Ectodermal cell (in vitro differentiated cells): ENCODE data around the gene SULT4A1.

Experiments used
- H3K27ac ChIP-seq: 2 replicates; pipeline ENCODE4 v1.7.0; 2013; ENCODE audit warnings: mild to moderate bottlenecking, low read depth, low read length; ENCODE audit not compliant: insufficient read depth, poor library complexity, severe bottlenecking
- H3K27me3 ChIP-seq: 2 replicates; pipeline ENCODE4 v1.7.0; 2013; ENCODE audit warnings: mild to moderate bottlenecking, low read length; ENCODE audit not compliant: insufficient read depth, control insufficient read depth, poor library complexity, severe bottlenecking
- H3K36me3 ChIP-seq: one replicate; pipeline ENCODE4 v1.7.0; 2013; ENCODE audit warnings: low read length; ENCODE audit not compliant: control insufficient read depth, insufficient read depth
- H3K4me1 ChIP-seq: one replicate; pipeline ENCODE4 v1.7.0; 2013; ENCODE audit warnings: low read length; ENCODE audit not compliant: control insufficient read depth, insufficient read depth
- H3K4me3 ChIP-seq: 2 replicates; pipeline ENCODE4 v1.7.0; 2013; ENCODE audit warnings: low read depth, low read length, control low read depth; ENCODE audit not compliant: insufficient read depth
- H3K9me3 ChIP-seq: 2 replicates; pipeline ENCODE4 v1.7.0; 2013; ENCODE audit warnings: mild to moderate bottlenecking, low read length, moderate library complexity; ENCODE audit not compliant: control insufficient read depth
- WGBS, 2 experiments: methylation state at CpG; one replicate each; pipeline ENCODE4 v1.1.7; 2013; ENCODE audit warnings: missing lambda C conversion rate in 2 of 2; 5-methylcytosine and 5-hydroxymethylcytosine counted together

The SULT4A1 gene

GRCh38 chr22:43823353-43823908 lies 38.9 kb downstream of the SULT4A1 start:
- H3K36me3 ChIP-seq: no peaks in the 10 kb centered on the region
- WGBS, 2 experiments: 53 to 56% methylated on average over 13 of the region's 13 CpGs
- H3K4me1 ChIP-seq: peaks cover 10% of the 10 kb centered on the region
- no peaks in the 10 kb centered on the region for H3K27me3 ChIP-seq
- H3K4me3 ChIP-seq: no peak overlapping the region
- no peak overlapping the region for H3K27ac ChIP-seq
- no peaks in the 10 kb centered on the region for H3K9me3 ChIP-seq

GRCh38 chr22:43821606-43822425 lies 40.5 kb downstream of the SULT4A1 start:
- Histone ChIP-seq H3K27ac (no peak overlapping the region), H3K4me3 (no peak overlapping the region)

GRCh38 chr22:43820651-43821305 lies 41.5 kb downstream of the SULT4A1 start:
- Histone ChIP-seq H3K27me3 (no peaks in the 10 kb centered on the region), H3K36me3 (no peaks in the 10 kb centered on the region), H3K27ac (no peak overlapping the region), H3K4me1 (peaks cover 10% of the 10 kb centered on the region), H3K4me3 (no peak overlapping the region), H3K9me3 (no peaks in the 10 kb centered on the region)
- 84 to 86% methylated on average over 18 of the region's 18 CpGs for WGBS, 2 experiments

More at GRCh38 chr22:43821606-43822425, 40.5 kb downstream of the SULT4A1 start:
- Histone ChIP-seq H3K36me3 (no peaks in the 10 kb centered on the region), H3K4me1 (peaks cover 10% of the 10 kb centered on the region), H3K9me3 (no peaks in the 10 kb centered on the region), H3K27me3 (no peaks in the 10 kb centered on the region)
- 91% methylated on average over 22 of the region's 22 CpGs for WGBS, 2 experiments

- H3K4me1 ChIP-seq: peaks cover 10% of the 10 kb centered on the region
- WGBS, 2 experiments: 90 to 91% methylated on average over 13 of the region's 13 CpGs
- H3K27me3 ChIP-seq: no peaks in the 10 kb centered on the region
- no peaks in the 10 kb centered on the region for H3K36me3 ChIP-seq
- H3K4me3 ChIP-seq: no peak overlapping the region
- no peaks in the 10 kb centered on the region for H3K9me3 ChIP-seq
- no peak overlapping the region for H3K27ac ChIP-seq
Observed at GRCh38 chr22:43819931-43820640, 42.2 kb downstream of the SULT4A1 start.

GRCh38 chr22:43819421-43819921 lies 42.8 kb downstream of the SULT4A1 start:
- Histone ChIP-seq H3K9me3 (no peaks in the 10 kb centered on the region), H3K36me3 (no peaks in the 10 kb centered on the region), H3K4me3 (no peak overlapping the region), H3K27me3 (no peaks in the 10 kb centered on the region), H3K27ac (no peak overlapping the region), H3K4me1 (peaks cover 10% of the 10 kb centered on the region)
- 96 to 97% methylated on average over 12 of the region's 12 CpGs for WGBS, 2 experiments

GRCh38 chr22:43818981-43819380 lies 43.3 kb downstream of the SULT4A1 start:
- WGBS, 2 experiments: 95 to 96% methylated on average over 11 of the region's 11 CpGs
- Histone ChIP-seq H3K4me1 (peaks cover 10% of the 10 kb centered on the region), H3K9me3 (no peaks in the 10 kb centered on the region), H3K4me3 (no peak overlapping the region), H3K36me3 (no peaks in the 10 kb centered on the region), H3K27me3 (no peaks in the 10 kb centered on the region), H3K27ac (no peak overlapping the region)

DNA sequence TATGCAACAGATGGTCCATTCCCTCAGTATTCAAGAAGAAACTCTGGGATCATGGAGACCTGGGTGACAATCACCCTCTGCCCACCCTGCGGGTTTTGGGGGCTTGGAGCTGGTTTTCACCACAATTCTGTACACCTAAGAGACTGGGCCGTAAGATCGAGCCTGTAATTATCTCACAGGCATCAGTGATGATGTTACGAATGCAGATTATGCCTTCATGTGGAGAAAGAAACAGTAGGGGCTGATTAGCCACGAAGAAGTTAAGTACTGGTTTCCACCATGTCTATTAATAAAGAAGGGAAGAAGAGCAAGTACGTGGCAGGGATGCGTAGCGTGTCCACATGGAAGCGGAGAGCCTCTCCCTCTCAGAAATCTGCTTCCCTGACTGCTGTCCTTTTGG lies 44.9 kb downstream of the SULT4A1 start:
- Histone ChIP-seq H3K4me1 (peaks cover 4% of the 10 kb centered on the region), H3K27me3 (no peaks in the 10 kb centered on the region), H3K4me3 (no peak overlapping the region), H3K36me3 (no peaks in the 10 kb centered on the region), H3K27ac (no peak overlapping the region), H3K9me3 (no peaks in the 10 kb centered on the region)
- WGBS, 2 experiments: 95% methylated on average over 9 of the region's 9 CpGs

GRCh38 chr22:43814264-43814663 lies 48.0 kb downstream of the SULT4A1 start:
- H3K27ac ChIP-seq: no peak overlapping the region
- peaks cover 4% of the 10 kb centered on the region for H3K4me1 ChIP-seq
- 92 to 94% methylated on average over 5 of the region's 5 CpGs for WGBS, 2 experiments
- no peaks in the 10 kb centered on the region for H3K36me3 ChIP-seq
- H3K4me3 ChIP-seq: no peak overlapping the region
- no peaks in the 10 kb centered on the region for H3K27me3 ChIP-seq
- H3K9me3 ChIP-seq: no peaks in the 10 kb centered on the region

DNA sequence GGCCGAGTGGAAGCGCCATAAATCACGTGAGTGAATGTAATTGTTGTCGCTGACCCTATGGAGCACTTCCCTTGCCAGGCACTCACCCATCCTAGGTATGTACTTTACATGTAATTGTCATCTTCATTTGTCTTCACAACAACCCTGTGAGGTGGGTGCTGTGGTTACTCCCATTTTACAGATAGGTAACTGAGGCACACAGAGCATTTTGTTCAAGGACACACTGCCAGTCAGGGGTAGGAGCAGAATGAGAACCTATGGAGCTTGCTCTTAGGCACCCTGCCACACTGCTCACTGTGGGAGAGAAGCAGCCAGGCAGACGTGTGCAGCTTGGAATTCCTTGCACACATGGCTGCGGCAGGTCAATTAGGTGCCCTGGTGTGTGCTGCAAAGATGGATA lies 49.4 kb downstream of the SULT4A1 start:
- H3K4me3 ChIP-seq: peak overlapping the region; percentile 76
- H3K9me3 ChIP-seq: no peaks in the 10 kb centered on the region
- no peaks in the 10 kb centered on the region for H3K27me3 ChIP-seq
- no peaks in the 10 kb centered on the region for H3K36me3 ChIP-seq
- peaks cover 4% of the 10 kb centered on the region for H3K4me1 ChIP-seq
- 15 to 23% methylated on average over 6 of the region's 6 CpGs for WGBS, 2 experiments
- H3K27ac ChIP-seq: no peak overlapping the region
